ENCODE data around the gene LRP3.

LRP3 gene

GRCh38 chr19:33194532-33194885, 379 bp downstream of the LRP3 start:
- peaks cover 15% of the 10 kb centered on the region for H3K4me1 ChIP-seq (ENCODE audit: control insufficient read depth, insufficient read depth, low read length)
- no peak overlapping the region for H3K27ac ChIP-seq (ENCODE audit: low read length)
- H3K27me3 ChIP-seq (ENCODE audit: control insufficient read depth in 1 of 2, insufficient read depth in 2 of 2, low read length in 2 of 2), result no peaks in the 10 kb centered on the region
- H3K9me3 ChIP-seq (ENCODE audit: control insufficient read depth in 2 of 2, low read length in 2 of 2), result no peaks in the 10 kb centered on the region
- peaks cover 2 to 7% of the 10 kb centered on the region in 2 donors for H3K36me3 ChIP-seq (ENCODE audit: control insufficient read depth in 2 of 2, insufficient read depth in 2 of 2, low read length in 2 of 2)
- H3K4me3 ChIP-seq (ENCODE audit: low read length in 2 of 2), result peak overlapping the region in 1 of 2 donors; percentile 77
- H3K9ac ChIP-seq (ENCODE audit: low read length in 2 of 2), result no peak overlapping the region

- H3K27ac ChIP-seq (ENCODE audit: low read length), result no peak overlapping the region
- H3K4me1 ChIP-seq (ENCODE audit: control insufficient read depth, insufficient read depth, low read length), result peaks cover 15% of the 10 kb centered on the region
- H3K4me3 ChIP-seq (ENCODE audit: low read length in 2 of 2), result peak overlapping the region; percentile 65 to 77
Measured at GRCh38 chr19:33194886-33195644, 935 bp downstream of the LRP3 start.

GRCh38 chr19:33195645-33196347, 1.7 kb downstream of the LRP3 start:
- Histone ChIP-seq H3K27ac (ENCODE audit: low read length) (no peak overlapping the region), H3K4me3 (ENCODE audit: low read length in 2 of 2) (peak overlapping the region; percentile 65 to 77), H3K27me3 (ENCODE audit: control insufficient read depth in 1 of 2, insufficient read depth in 2 of 2, low read length in 2 of 2) (no peaks in the 10 kb centered on the region)

More at GRCh38 chr19:33194886-33195644, 935 bp downstream of the LRP3 start:
- no peaks in the 10 kb centered on the region for H3K27me3 ChIP-seq (ENCODE audit: control insufficient read depth in 1 of 2, insufficient read depth in 2 of 2, low read length in 2 of 2)
- H3K9me3 ChIP-seq (ENCODE audit: control insufficient read depth in 2 of 2, low read length in 2 of 2), result no peaks in the 10 kb centered on the region
- peaks cover 2 to 7% of the 10 kb centered on the region in 2 donors for H3K36me3 ChIP-seq (ENCODE audit: control insufficient read depth in 2 of 2, insufficient read depth in 2 of 2, low read length in 2 of 2)
- peak overlapping the region; percentile 64 to 75 for H3K9ac ChIP-seq (ENCODE audit: low read length in 2 of 2)

GRCh38 chr19:33196446-33197193, 2.5 kb downstream of the LRP3 start:
- Histone ChIP-seq H3K9me3 (ENCODE audit: control insufficient read depth in 2 of 2, low read length in 2 of 2) (no peaks in the 10 kb centered on the region), H3K27ac (ENCODE audit: low read length) (no peak overlapping the region), H3K36me3 (ENCODE audit: control insufficient read depth in 2 of 2, insufficient read depth in 2 of 2, low read length in 2 of 2) (peaks cover 2 to 7% of the 10 kb centered on the region in 2 donors), H3K4me3 (ENCODE audit: low read length in 2 of 2) (no peak overlapping the region), H3K9ac (ENCODE audit: low read length in 2 of 2) (no peak overlapping the region), H3K4me1 (ENCODE audit: control insufficient read depth, insufficient read depth, low read length) (peaks cover 15% of the 10 kb centered on the region), H3K27me3 (ENCODE audit: control insufficient read depth in 1 of 2, insufficient read depth in 2 of 2, low read length in 2 of 2) (no peaks in the 10 kb centered on the region)

More at GRCh38 chr19:33195645-33196347, 1.7 kb downstream of the LRP3 start:
- Histone ChIP-seq H3K9ac (ENCODE audit: low read length in 2 of 2) (peak overlapping the region; percentile 64 to 75), H3K4me1 (ENCODE audit: control insufficient read depth, insufficient read depth, low read length) (peaks cover 15% of the 10 kb centered on the region), H3K9me3 (ENCODE audit: control insufficient read depth in 2 of 2, low read length in 2 of 2) (no peaks in the 10 kb centered on the region), H3K36me3 (ENCODE audit: control insufficient read depth in 2 of 2, insufficient read depth in 2 of 2, low read length in 2 of 2) (peaks cover 2 to 7% of the 10 kb centered on the region in 2 donors)

GRCh38 chr19:33197591-33198000, 3.5 kb downstream of the LRP3 start:
- Histone ChIP-seq H3K9ac (ENCODE audit: low read length in 2 of 2) (no peak overlapping the region), H3K9me3 (ENCODE audit: control insufficient read depth in 2 of 2, low read length in 2 of 2) (no peaks in the 10 kb centered on the region), H3K27me3 (ENCODE audit: control insufficient read depth in 1 of 2, insufficient read depth in 2 of 2, low read length in 2 of 2) (no peaks in the 10 kb centered on the region), H3K4me3 (ENCODE audit: low read length in 2 of 2) (no peak overlapping the region), H3K27ac (ENCODE audit: low read length) (no peak overlapping the region), H3K36me3 (ENCODE audit: control insufficient read depth in 2 of 2, insufficient read depth in 2 of 2, low read length in 2 of 2) (peaks cover 6 to 7% of the 10 kb centered on the region in 2 donors), H3K4me1 (ENCODE audit: control insufficient read depth, insufficient read depth, low read length) (peaks cover 15% of the 10 kb centered on the region)

- H3K9ac ChIP-seq (ENCODE audit: low read length in 2 of 2), result no peak overlapping the region
- peaks cover 15% of the 10 kb centered on the region for H3K4me1 ChIP-seq (ENCODE audit: control insufficient read depth, insufficient read depth, low read length)
- no peaks in the 10 kb centered on the region for H3K9me3 ChIP-seq (ENCODE audit: control insufficient read depth in 2 of 2, low read length in 2 of 2)
- H3K27ac ChIP-seq (ENCODE audit: low read length), result no peak overlapping the region
- H3K36me3 ChIP-seq (ENCODE audit: control insufficient read depth in 2 of 2, insufficient read depth in 2 of 2, low read length in 2 of 2), result peaks cover 10% of the 10 kb centered on the region in 2 donors
- H3K27me3 ChIP-seq (ENCODE audit: control insufficient read depth in 1 of 2, insufficient read depth in 2 of 2, low read length in 2 of 2), result no peaks in the 10 kb centered on the region
- no peak overlapping the region for H3K4me3 ChIP-seq (ENCODE audit: low read length in 2 of 2)
Measured at GRCh38 chr19:33198169-33198568, 4.0 kb downstream of the LRP3 start.

GRCh38 chr19:33199441-33200265, 5.5 kb downstream of the LRP3 start:
- no peak overlapping the region for H3K9ac ChIP-seq (ENCODE audit: low read length in 2 of 2)
- H3K27ac ChIP-seq (ENCODE audit: low read length), result no peak overlapping the region
- H3K36me3 ChIP-seq (ENCODE audit: control insufficient read depth in 2 of 2, insufficient read depth in 2 of 2, low read length in 2 of 2), result peaks cover 13 to 15% of the 10 kb centered on the region in 2 donors
- H3K27me3 ChIP-seq (ENCODE audit: control insufficient read depth in 1 of 2, insufficient read depth in 2 of 2, low read length in 2 of 2), result no peaks in the 10 kb centered on the region
- H3K4me3 ChIP-seq (ENCODE audit: low read length in 2 of 2), result no peak overlapping the region
- H3K9me3 ChIP-seq (ENCODE audit: control insufficient read depth in 2 of 2, low read length in 2 of 2), result no peaks in the 10 kb centered on the region
- peaks cover 13% of the 10 kb centered on the region for H3K4me1 ChIP-seq (ENCODE audit: control insufficient read depth, insufficient read depth, low read length)

- no peak overlapping the region for H3K4me3 ChIP-seq (ENCODE audit: low read length in 2 of 2)
- no peak overlapping the region for H3K9ac ChIP-seq (ENCODE audit: low read length in 2 of 2)
- H3K4me1 ChIP-seq (ENCODE audit: control insufficient read depth, insufficient read depth, low read length), result no peaks in the 10 kb centered on the region
- H3K9me3 ChIP-seq (ENCODE audit: control insufficient read depth in 2 of 2, low read length in 2 of 2), result no peaks in the 10 kb centered on the region
- H3K27me3 ChIP-seq (ENCODE audit: control insufficient read depth in 1 of 2, insufficient read depth in 2 of 2, low read length in 2 of 2), result no peaks in the 10 kb centered on the region
- H3K27ac ChIP-seq (ENCODE audit: low read length), result no peak overlapping the region
- H3K36me3 ChIP-seq (ENCODE audit: control insufficient read depth in 2 of 2, insufficient read depth in 2 of 2, low read length in 2 of 2), result peaks cover 12 to 22% of the 10 kb centered on the region in 2 donors
Measured at GRCh38 chr19:33201473-33201872, 7.3 kb downstream of the LRP3 start.

- Histone ChIP-seq H3K4me3 (ENCODE audit: low read length in 2 of 2) (no peak overlapping the region), H3K36me3 (ENCODE audit: control insufficient read depth in 2 of 2, insufficient read depth in 2 of 2, low read length in 2 of 2) (peaks cover 7 to 23% of the 10 kb centered on the region in 2 donors), H3K9ac (ENCODE audit: low read length in 2 of 2) (no peak overlapping the region), H3K9me3 (ENCODE audit: control insufficient read depth in 2 of 2, low read length in 2 of 2) (no peaks in the 10 kb centered on the region), H3K27ac (ENCODE audit: low read length) (no peak overlapping the region), H3K27me3 (ENCODE audit: control insufficient read depth in 1 of 2, insufficient read depth in 2 of 2, low read length in 2 of 2) (no peaks in the 10 kb centered on the region), H3K4me1 (ENCODE audit: control insufficient read depth, insufficient read depth, low read length) (no peaks in the 10 kb centered on the region)
Measured at GRCh38 chr19:33201886-33202545, 7.9 kb downstream of the LRP3 start.
